ENCODE data around the gene MRPS11. TPM values are rescaled to one million over a fixed set of nuclear protein-coding genes. Genes with fewer than 3 reads are reported as not detected.

MRPS11 gene
- total and polyA plus RNA-seq, 2 experiments from 2014 or later: 28.5 to 67.8 TPM

DNA sequence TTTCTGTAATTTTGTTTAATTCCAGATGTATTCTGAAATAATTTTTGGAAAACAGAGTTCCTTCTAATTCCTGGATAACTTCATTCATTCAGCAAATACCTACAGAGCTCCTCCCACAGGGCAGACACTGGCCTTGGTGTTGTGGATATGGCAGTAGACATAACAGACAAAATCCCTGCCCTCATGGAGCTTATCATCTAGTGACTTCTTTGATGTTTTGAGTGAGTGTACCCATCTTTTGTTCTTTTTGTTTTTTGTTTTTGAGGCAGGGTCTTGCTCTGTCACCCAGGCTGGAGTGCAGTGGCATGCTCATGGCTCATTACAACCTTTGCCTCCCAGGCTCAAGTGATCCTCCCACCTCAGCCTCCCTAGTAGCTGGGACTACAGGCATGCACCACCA, 57.9 kb downstream of the MRPS11 start:
- H3K27ac ChIP-seq: no peak overlapping the region
- no peak overlapping the region for H3K4me2 ChIP-seq
- no peaks in the 10 kb centered on the region for H4K20me1 ChIP-seq (ENCODE audit: insufficient read depth, poor library complexity, severe bottlenecking)
- TF ChIP-seq, protein P1, sequence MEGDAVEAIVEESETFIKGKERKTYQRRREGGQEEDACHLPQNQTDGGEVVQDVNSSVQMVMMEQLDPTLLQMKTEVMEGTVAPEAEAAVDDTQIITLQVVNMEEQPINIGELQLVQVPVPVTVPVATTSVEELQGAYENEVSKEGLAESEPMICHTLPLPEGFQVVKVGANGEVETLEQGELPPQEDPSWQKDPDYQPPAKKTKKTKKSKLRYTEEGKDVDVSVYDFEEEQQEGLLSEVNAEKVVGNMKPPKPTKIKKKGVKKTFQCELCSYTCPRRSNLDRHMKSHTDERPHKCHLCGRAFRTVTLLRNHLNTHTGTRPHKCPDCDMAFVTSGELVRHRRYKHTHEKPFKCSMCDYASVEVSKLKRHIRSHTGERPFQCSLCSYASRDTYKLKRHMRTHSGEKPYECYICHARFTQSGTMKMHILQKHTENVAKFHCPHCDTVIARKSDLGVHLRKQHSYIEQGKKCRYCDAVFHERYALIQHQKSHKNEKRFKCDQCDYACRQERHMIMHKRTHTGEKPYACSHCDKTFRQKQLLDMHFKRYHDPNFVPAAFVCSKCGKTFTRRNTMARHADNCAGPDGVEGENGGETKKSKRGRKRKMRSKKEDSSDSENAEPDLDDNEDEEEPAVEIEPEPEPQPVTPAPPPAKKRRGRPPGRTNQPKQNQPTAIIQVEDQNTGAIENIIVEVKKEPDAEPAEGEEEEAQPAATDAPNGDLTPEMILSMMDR (IDR thresholded peaks at IDR 0.05; ENCODE audit: poor library complexity): no peak
- TF ChIP-seq EZH2phosphoT487 (IDR thresholded peaks at IDR 0.05; ENCODE audit: low read depth, severe bottlenecking, unreplicated experiment): no peak
- no peak for TF ChIP-seq EZH2 (IDR thresholded peaks at IDR 0.05; ENCODE audit: borderline replicate concordance)
- H3K4me1 ChIP-seq (ENCODE audit: insufficient read depth): no peaks in the 10 kb centered on the region
- no peaks in the 10 kb centered on the region for H3K9me2 ChIP-seq (replicated peaks; ENCODE audit: insufficient read depth)
- H3K36me3 ChIP-seq (replicated peaks; ENCODE audit: insufficient read depth, low read depth): no peaks in the 10 kb centered on the region
- no peak overlapping the region for H2AFZ ChIP-seq
- no peaks in the 10 kb centered on the region for H3K9me3 ChIP-seq (ENCODE audit: low read depth)
- no peaks in the 10 kb centered on the region for H3K27me3 ChIP-seq
- H3K79me2 ChIP-seq: no peaks in the 10 kb centered on the region
- DNase-seq (ENCODE audit: low spot score): no peak
- no peak overlapping the region for H3K4me3 ChIP-seq

DNA sequence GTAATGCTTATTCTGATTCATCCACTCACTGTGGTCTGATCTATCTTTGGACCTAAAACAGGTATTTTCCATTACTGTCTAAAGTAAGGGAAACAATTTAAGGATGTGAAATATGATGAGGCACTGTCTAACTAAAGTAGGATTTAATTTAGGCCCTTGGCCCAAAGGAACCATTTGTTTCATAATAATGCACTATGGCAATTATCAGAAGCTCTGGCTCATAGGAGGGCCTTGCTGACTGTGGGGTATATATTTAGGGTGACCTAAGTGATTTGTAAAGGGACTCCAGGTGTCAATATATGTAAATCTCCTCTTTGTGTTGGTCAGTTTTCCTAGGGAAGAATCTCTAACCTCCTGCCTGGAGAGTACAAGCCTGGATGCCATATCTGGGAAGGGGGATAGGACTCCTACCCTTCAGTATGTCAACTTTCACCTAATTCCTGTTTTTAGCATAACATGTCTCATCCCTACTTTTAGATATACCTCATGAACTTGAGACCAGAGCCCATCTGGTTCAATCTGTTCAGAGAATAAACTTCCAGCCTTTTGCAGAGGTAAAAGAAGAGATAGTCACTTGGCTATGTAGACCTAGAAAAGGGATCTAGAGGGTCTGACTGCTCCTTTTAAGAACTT, 58.9 kb downstream of the MRPS11 start:
- Histone ChIP-seq H3K9me3 (ENCODE audit: low read depth) (no peaks in the 10 kb centered on the region), H3K27me3 (no peaks in the 10 kb centered on the region), H3K4me1 (ENCODE audit: insufficient read depth) (no peaks in the 10 kb centered on the region), H3K9me2 (replicated peaks; ENCODE audit: insufficient read depth) (no peaks in the 10 kb centered on the region), H3K4me2 (no peak overlapping the region), H3K4me3 (no peak overlapping the region), H4K20me1 (ENCODE audit: insufficient read depth, poor library complexity, severe bottlenecking) (no peaks in the 10 kb centered on the region), H3K36me3 (replicated peaks; ENCODE audit: insufficient read depth, low read depth) (no peaks in the 10 kb centered on the region), H3K27ac (no peak overlapping the region), H3K79me2 (no peaks in the 10 kb centered on the region), H2AFZ (no peak overlapping the region)
- TF ChIP-seq, protein P1 (IDR thresholded peaks at IDR 0.05; ENCODE audit: poor library complexity): no peak
- TF ChIP-seq EZH2phosphoT487 (IDR thresholded peaks at IDR 0.05; ENCODE audit: low read depth, severe bottlenecking, unreplicated experiment) (no peak), EZH2 (IDR thresholded peaks at IDR 0.05; ENCODE audit: borderline replicate concordance) (no peak)
- DNase-seq (ENCODE audit: low spot score): no peak

DNA sequence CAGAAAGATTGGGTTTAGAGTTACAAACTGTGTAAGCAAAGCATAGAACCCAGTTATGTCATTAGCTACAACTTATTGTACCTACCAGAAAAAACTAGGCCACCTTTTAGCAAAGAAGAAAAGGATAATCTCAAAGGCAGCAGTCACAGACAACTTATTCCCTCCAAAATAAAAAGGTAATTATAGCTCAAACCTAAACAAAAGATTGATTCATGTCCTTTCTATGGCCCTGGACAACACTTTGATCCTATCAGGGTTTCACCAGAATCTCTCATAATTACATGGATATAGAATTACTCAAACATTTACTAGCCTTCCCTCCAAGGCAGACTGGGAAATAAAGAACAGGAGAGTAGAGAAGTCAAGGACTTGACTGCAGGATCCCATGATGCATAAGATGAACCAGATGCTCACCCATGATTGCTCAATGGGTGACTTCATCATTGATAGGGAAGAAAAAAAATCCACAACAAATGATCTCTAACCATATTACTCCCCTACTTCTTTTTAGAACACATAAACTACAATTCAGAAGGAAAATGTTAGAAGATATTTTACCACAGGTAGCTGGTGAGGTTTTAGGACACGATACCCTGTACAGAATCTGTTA, 61.6 kb downstream of the MRPS11 start:
- WGBS (ENCODE audit: low lambda C conversion rate, missing lambda C conversion rate): 100% methylated on average over 1 of the region's 1 CpG
- H3K27me3 ChIP-seq: no peaks in the 10 kb centered on the region
- no peaks in the 10 kb centered on the region for H3K9me3 ChIP-seq (ENCODE audit: low read depth)
- no peak overlapping the region for H3K27ac ChIP-seq
- no peak overlapping the region for H3K4me3 ChIP-seq
- H3K79me2 ChIP-seq: peaks cover 7% of the 10 kb centered on the region
- no peak overlapping the region for H2AFZ ChIP-seq
- no peaks in the 10 kb centered on the region for H4K20me1 ChIP-seq (ENCODE audit: insufficient read depth, poor library complexity, severe bottlenecking)
- H3K36me3 ChIP-seq (replicated peaks; ENCODE audit: insufficient read depth, low read depth): no peaks in the 10 kb centered on the region
- H3K4me1 ChIP-seq (ENCODE audit: insufficient read depth): no peaks in the 10 kb centered on the region
- no peak overlapping the region for H3K4me2 ChIP-seq
- H3K9me2 ChIP-seq (replicated peaks; ENCODE audit: insufficient read depth): no peaks in the 10 kb centered on the region
- DNase-seq (ENCODE audit: low spot score): no peak
- TF ChIP-seq EZH2phosphoT487 (IDR thresholded peaks at IDR 0.05; ENCODE audit: low read depth, severe bottlenecking, unreplicated experiment) (no peak), EZH2 (IDR thresholded peaks at IDR 0.05; ENCODE audit: borderline replicate concordance) (no peak)
- TF ChIP-seq, protein P1 (IDR thresholded peaks at IDR 0.05; ENCODE audit: poor library complexity): no peak

Other genes with a start within 250 kb of the MRPS11 start
- 3.6 and 4.9 TPM in 2 replicates for gene NTRK3, start 211.0 kb upstream of the MRPS11 start, total RNA-seq
- gene NTRK3, start 211.0 kb upstream of the MRPS11 start, polyA plus RNA-seq: 3.0 and 5.6 TPM in 2 replicates
- gene MRPL46, start 320 bp upstream of the MRPS11 start, total RNA-seq: 29.0 and 33.3 TPM in 2 replicates
- 39.4 and 40.9 TPM in 2 replicates for gene MRPL46, start 320 bp upstream of the MRPS11 start, polyA plus RNA-seq
- gene DET1, start 79.0 kb downstream of the MRPS11 start, total RNA-seq: 7.2 and 11.5 TPM in 2 replicates
- gene DET1, start 79.0 kb downstream of the MRPS11 start, polyA plus RNA-seq: 4.0 and 6.5 TPM in 2 replicates
- 25.0 TPM in 2 replicates for gene AEN, start 153.6 kb downstream of the MRPS11 start, total RNA-seq
- 18.3 and 28.0 TPM in 2 replicates for gene AEN, start 153.6 kb downstream of the MRPS11 start, polyA plus RNA-seq
- gene ISG20, start 171.3 kb downstream of the MRPS11 start, total RNA-seq: 3.8 and 13.3 TPM in 2 replicates
- gene ISG20, start 171.3 kb downstream of the MRPS11 start, polyA plus RNA-seq: 11.9 and 15.8 TPM in 2 replicates